ENCODE data around the gene TJAP1.

TJAP1 gene

DNA sequence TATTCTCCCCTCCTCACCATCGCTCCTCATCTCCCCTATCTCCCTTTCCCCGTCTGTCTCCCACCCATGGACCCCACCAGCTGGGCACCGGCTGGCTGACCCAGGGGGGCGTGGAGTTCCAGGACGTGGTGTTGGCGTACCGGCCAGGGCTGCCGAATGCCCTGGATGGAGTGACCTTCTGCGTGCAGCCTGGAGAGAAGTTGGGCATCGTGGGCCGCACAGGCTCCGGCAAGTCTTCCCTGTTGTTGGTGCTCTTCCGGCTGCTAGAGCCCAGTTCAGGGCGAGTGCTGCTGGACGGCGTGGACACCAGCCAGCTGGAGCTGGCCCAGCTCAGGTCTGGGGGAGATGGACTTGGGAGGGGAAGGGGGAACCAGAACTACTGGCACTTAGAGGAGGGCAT, 29.8 kb upstream of the TJAP1 start:
- Histone ChIP-seq H3K4me3 (replicated peaks; ENCODE audit: insufficient read depth, low read length) (no peak overlapping the region), H3K27me3 (ENCODE audit: insufficient read depth, poor library complexity, severe bottlenecking) (no peaks in the 10 kb centered on the region), H3K27ac (replicated peaks) (no peak overlapping the region)
- TF ChIP-seq CTCF (IDR thresholded peaks at IDR 0.05; ENCODE audit: insufficient read depth, low read length), result no peak
- no peak for TF ChIP-seq POLR2AphosphoS5 (IDR thresholded peaks at IDR 0.05; ENCODE audit: low read depth)
- TF ChIP-seq, protein P1, sequence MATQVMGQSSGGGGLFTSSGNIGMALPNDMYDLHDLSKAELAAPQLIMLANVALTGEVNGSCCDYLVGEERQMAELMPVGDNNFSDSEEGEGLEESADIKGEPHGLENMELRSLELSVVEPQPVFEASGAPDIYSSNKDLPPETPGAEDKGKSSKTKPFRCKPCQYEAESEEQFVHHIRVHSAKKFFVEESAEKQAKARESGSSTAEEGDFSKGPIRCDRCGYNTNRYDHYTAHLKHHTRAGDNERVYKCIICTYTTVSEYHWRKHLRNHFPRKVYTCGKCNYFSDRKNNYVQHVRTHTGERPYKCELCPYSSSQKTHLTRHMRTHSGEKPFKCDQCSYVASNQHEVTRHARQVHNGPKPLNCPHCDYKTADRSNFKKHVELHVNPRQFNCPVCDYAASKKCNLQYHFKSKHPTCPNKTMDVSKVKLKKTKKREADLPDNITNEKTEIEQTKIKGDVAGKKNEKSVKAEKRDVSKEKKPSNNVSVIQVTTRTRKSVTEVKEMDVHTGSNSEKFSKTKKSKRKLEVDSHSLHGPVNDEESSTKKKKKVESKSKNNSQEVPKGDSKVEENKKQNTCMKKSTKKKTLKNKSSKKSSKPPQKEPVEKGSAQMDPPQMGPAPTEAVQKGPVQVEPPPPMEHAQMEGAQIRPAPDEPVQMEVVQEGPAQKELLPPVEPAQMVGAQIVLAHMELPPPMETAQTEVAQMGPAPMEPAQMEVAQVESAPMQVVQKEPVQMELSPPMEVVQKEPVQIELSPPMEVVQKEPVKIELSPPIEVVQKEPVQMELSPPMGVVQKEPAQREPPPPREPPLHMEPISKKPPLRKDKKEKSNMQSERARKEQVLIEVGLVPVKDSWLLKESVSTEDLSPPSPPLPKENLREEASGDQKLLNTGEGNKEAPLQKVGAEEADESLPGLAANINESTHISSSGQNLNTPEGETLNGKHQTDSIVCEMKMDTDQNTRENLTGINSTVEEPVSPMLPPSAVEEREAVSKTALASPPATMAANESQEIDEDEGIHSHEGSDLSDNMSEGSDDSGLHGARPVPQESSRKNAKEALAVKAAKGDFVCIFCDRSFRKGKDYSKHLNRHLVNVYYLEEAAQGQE (IDR thresholded peaks at IDR 0.05; ENCODE audit: insufficient replicate concordance, low read depth), result no peak
- TF ChIP-seq GABPA (IDR thresholded peaks at IDR 0.05; ENCODE audit: low read depth), result no peak
- TF ChIP-seq SPI1 (IDR thresholded peaks at IDR 0.05; ENCODE audit: borderline replicate concordance, low read depth), result no peak
- no peak for DNase-seq (ENCODE audit: low read depth in 1 of 2, low spot score in 1 of 2)

- no peak for TF ChIP-seq SPI1 (IDR thresholded peaks at IDR 0.05; ENCODE audit: borderline replicate concordance, low read depth)
These were observed 28.5 kb upstream of the TJAP1 start for GRCh38 chr6:43448916-43449315.

DNA sequence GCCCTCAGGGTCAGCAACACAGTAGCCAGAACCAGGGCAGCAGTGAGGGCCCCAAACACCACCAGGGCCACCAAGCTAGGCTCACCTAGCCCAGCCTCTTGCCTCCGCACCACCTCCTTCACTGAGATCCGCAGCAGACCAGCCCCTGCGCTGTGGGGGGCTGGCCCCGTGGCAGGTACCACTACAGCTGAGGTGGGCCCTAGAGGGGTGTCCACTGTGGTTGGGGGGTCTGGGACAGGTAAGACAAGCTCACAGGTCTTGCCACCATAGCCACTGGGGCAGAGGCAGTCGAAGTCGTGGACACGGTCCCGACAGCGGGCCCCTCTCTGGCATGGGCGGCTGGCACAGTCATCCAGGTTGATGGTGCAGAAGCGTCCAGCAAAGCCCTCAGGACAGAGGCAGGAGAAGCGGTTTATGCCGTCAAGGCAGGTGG, 26.7 kb upstream of the TJAP1 start:
- H3K4me3 ChIP-seq (replicated peaks; ENCODE audit: insufficient read depth, low read length), result no peak overlapping the region
- DNase-seq (ENCODE audit: low read depth in 1 of 2, low spot score in 1 of 2), result no peak
- H3K27ac ChIP-seq (replicated peaks), result no peak overlapping the region
- TF ChIP-seq, protein P1 (IDR thresholded peaks at IDR 0.05; ENCODE audit: insufficient replicate concordance, low read depth), result no peak
- no peak for TF ChIP-seq SPI1 (IDR thresholded peaks at IDR 0.05; ENCODE audit: borderline replicate concordance, low read depth)
- no peak for TF ChIP-seq GABPA (IDR thresholded peaks at IDR 0.05; ENCODE audit: low read depth)
- H3K27me3 ChIP-seq (ENCODE audit: insufficient read depth, poor library complexity, severe bottlenecking), result peaks cover 2% of the 10 kb centered on the region

More at GRCh38 chr6:43448916-43449315, 28.5 kb upstream of the TJAP1 start:
- Histone ChIP-seq H3K27me3 (ENCODE audit: insufficient read depth, poor library complexity, severe bottlenecking) (no peaks in the 10 kb centered on the region), H3K4me3 (replicated peaks; ENCODE audit: insufficient read depth, low read length) (no peak overlapping the region), H3K27ac (replicated peaks) (no peak overlapping the region)
- no peak for DNase-seq (ENCODE audit: low read depth in 1 of 2, low spot score in 1 of 2)

DNA sequence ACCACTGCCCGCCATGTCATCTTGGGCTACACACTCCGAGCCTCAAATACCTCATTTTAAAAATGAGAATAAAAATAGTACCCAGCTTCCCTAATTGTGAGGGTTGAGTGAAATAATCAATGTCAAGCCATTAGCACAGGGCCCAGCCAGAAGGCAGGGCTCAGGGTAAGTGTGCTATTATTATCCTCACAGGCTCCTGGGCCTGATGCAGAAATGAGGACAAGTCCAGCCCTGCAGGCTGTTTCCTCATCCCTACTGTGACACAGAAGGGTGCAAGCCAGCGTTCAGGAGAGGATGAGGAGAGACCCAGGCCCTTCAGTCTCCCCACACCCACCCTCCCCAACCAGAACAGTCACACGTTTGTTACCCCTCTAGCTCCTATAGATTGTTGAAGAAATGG, 26.0 kb upstream of the TJAP1 start:
- no peak for DNase-seq (ENCODE audit: low read depth in 1 of 2, low spot score in 1 of 2)
- Histone ChIP-seq H3K27me3 (ENCODE audit: insufficient read depth, poor library complexity, severe bottlenecking) (peaks cover 8% of the 10 kb centered on the region), H3K4me3 (replicated peaks; ENCODE audit: insufficient read depth, low read length) (no peak overlapping the region), H3K27ac (replicated peaks) (no peak overlapping the region)
- TF ChIP-seq CTCF (IDR thresholded peaks at IDR 0.05; ENCODE audit: insufficient read depth, low read length) (no peak), GABPA (IDR thresholded peaks at IDR 0.05; ENCODE audit: low read depth) (no peak), SPI1 (IDR thresholded peaks at IDR 0.05; ENCODE audit: borderline replicate concordance, low read depth) (no peak), POLR2AphosphoS5 (IDR thresholded peaks at IDR 0.05; ENCODE audit: low read depth) (no peak)
- TF ChIP-seq, protein P1 (IDR thresholded peaks at IDR 0.05; ENCODE audit: insufficient replicate concordance, low read depth), result no peak

All from HL-60 (cell line).